NCI-H1694 (cell line): ENCODE results near the gene TBL3.
A peak's percentile ranks its signal among the peaks of the same experiment; 100 is the strongest.

ENCODE experiments used
- DNase-seq: peaks from one replicate; lab custom pipeline; 2025; lab: John Stamatoyannopoulos, UW

The TBL3 gene

GRCh38 chr16:2016407-2016922 is 44.6 kb downstream of the TBL3 start:
- no peak for DNase-seq

- no peak for DNase-seq
Observed at GRCh38 chr16:2019518-2019920, 47.7 kb downstream of the TBL3 start, which contains the start of gene NPW. TSS of gene NPW (plus strand) at chr16:2019785.

- DNase-seq = no peak
Observed at GRCh38 chr16:2019921-2020831, 48.3 kb downstream of the TBL3 start.

- DNase-seq = no peak
Observed at GRCh38 chr16:2022723-2023091, 50.9 kb downstream of the TBL3 start.

GRCh38 chr16:2023092-2024031 is 51.5 kb downstream of the TBL3 start:
- DNase-seq = peak; percentile 75

GRCh38 chr16:2024032-2024420 is 52.2 kb downstream of the TBL3 start:
- no peak for DNase-seq

GRCh38 chr16:2025251-2025650 is 53.4 kb downstream of the TBL3 start:
- no peak for DNase-seq

- DNase-seq = no peak
Observed at GRCh38 chr16:2025878-2026460, 54.1 kb downstream of the TBL3 start.

- no peak for DNase-seq
Observed at GRCh38 chr16:2026461-2027023, 54.7 kb downstream of the TBL3 start, which contains the start of gene NHERF2. TSS of gene NHERF2 (plus strand) at chr16:2026902. CDS start at chr16:2027006, 104 bp downstream.

GRCh38 chr16:2027024-2028010 is 55.5 kb downstream of the TBL3 start:
- no peak for DNase-seq

- no peak for DNase-seq
Observed at GRCh38 chr16:2028146-2028545, 56.3 kb downstream of the TBL3 start.

- DNase-seq = no peak
Observed at GRCh38 chr16:2028620-2029220, 56.9 kb downstream of the TBL3 start.

- DNase-seq = no peak
Observed at GRCh38 chr16:2029350-2029749, 57.5 kb downstream of the TBL3 start.

- no peak for DNase-seq
Observed at GRCh38 chr16:2030036-2030435, 58.2 kb downstream of the TBL3 start.

- no peak for DNase-seq
Observed at GRCh38 chr16:2031081-2031577, 59.3 kb downstream of the TBL3 start.
